GM23338 (cell line): ENCODE measurements around the gene UPK1B.

ENCODE experiments used
- EZH2phosphoT487 ChIP-seq: fragments of 200-600 bp; sonication (generic); IDR thresholded peaks from one replicate; pipeline ENCODE4 v1.8.1; 2018; ENCODE audit warnings: antibody characterized with exemption; ENCODE audit not compliant: unreplicated experiment
- POLR2AphosphoS5 ChIP-seq: IDR thresholded peaks from 2 replicates; pipeline ENCODE4 v1.6.1; 2016; ENCODE audit warnings: antibody characterized with exemption, low read depth
- TF ChIP-seq, protein P1 (sequence below), 2 experiments: fragments of 200-600 bp in 1 of 2; sonication (generic) in 1 of 2; conservative IDR thresholded peaks; 2 replicates each; pipeline versions ENCODE4 v1.5.1 to v1.6.1; 2016 to 2017; ENCODE audit warnings: antibody characterized with exemption in 2 of 2, low read depth in 2 of 2, mild to moderate bottlenecking in 2 of 2, moderate library complexity in 1 of 2
- TF ChIP-seq, protein P2 (sequence below): IDR thresholded peaks from one replicate; pipeline ENCODE4 v1.6.1; 2018; ENCODE audit warnings: antibody characterized with exemption; ENCODE audit not compliant: unreplicated experiment

DNA sequence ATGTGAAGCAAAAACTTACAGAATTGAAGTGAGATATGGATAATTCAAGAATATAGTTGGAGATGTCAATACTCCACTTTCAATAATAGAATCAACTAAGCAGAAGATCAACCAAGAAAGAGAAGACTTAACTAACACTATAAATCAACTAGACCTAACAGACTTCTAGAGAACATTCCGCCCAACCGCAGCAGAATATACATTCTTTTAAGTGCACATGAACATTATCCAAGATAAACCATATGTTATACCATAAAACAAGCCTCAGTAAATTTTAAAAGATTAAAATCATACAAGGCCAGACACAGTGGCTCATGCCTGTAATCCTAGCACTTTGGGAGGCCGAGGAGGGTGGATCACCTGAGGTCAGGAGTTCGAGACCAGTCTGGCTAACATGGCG lies 32.9 kb upstream of the UPK1B start:
- TF ChIP-seq EZH2phosphoT487 (no peak), POLR2AphosphoS5 (no peak)
- TF ChIP-seq, protein P1, sequence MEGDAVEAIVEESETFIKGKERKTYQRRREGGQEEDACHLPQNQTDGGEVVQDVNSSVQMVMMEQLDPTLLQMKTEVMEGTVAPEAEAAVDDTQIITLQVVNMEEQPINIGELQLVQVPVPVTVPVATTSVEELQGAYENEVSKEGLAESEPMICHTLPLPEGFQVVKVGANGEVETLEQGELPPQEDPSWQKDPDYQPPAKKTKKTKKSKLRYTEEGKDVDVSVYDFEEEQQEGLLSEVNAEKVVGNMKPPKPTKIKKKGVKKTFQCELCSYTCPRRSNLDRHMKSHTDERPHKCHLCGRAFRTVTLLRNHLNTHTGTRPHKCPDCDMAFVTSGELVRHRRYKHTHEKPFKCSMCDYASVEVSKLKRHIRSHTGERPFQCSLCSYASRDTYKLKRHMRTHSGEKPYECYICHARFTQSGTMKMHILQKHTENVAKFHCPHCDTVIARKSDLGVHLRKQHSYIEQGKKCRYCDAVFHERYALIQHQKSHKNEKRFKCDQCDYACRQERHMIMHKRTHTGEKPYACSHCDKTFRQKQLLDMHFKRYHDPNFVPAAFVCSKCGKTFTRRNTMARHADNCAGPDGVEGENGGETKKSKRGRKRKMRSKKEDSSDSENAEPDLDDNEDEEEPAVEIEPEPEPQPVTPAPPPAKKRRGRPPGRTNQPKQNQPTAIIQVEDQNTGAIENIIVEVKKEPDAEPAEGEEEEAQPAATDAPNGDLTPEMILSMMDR (conservative IDR thresholded peaks at IDR 0.05; ENCODE audit: low read depth in 2 of 2), result no peak
- TF ChIP-seq, protein P2, sequence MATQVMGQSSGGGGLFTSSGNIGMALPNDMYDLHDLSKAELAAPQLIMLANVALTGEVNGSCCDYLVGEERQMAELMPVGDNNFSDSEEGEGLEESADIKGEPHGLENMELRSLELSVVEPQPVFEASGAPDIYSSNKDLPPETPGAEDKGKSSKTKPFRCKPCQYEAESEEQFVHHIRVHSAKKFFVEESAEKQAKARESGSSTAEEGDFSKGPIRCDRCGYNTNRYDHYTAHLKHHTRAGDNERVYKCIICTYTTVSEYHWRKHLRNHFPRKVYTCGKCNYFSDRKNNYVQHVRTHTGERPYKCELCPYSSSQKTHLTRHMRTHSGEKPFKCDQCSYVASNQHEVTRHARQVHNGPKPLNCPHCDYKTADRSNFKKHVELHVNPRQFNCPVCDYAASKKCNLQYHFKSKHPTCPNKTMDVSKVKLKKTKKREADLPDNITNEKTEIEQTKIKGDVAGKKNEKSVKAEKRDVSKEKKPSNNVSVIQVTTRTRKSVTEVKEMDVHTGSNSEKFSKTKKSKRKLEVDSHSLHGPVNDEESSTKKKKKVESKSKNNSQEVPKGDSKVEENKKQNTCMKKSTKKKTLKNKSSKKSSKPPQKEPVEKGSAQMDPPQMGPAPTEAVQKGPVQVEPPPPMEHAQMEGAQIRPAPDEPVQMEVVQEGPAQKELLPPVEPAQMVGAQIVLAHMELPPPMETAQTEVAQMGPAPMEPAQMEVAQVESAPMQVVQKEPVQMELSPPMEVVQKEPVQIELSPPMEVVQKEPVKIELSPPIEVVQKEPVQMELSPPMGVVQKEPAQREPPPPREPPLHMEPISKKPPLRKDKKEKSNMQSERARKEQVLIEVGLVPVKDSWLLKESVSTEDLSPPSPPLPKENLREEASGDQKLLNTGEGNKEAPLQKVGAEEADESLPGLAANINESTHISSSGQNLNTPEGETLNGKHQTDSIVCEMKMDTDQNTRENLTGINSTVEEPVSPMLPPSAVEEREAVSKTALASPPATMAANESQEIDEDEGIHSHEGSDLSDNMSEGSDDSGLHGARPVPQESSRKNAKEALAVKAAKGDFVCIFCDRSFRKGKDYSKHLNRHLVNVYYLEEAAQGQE, result no peak
